NCI-H526 (cell line): ENCODE results near the gene STK26.
"Not testable (repeated sequence)": the region's sequence is repeated elsewhere in the genome, so short reads cannot be mapped to it uniquely, and the experiment has no call there.

Experiments used
- DNase-seq, 2 experiments: peaks; one replicate each; lab custom pipeline; 2025; lab: John Stamatoyannopoulos, UW

Gene STK26

DNA sequence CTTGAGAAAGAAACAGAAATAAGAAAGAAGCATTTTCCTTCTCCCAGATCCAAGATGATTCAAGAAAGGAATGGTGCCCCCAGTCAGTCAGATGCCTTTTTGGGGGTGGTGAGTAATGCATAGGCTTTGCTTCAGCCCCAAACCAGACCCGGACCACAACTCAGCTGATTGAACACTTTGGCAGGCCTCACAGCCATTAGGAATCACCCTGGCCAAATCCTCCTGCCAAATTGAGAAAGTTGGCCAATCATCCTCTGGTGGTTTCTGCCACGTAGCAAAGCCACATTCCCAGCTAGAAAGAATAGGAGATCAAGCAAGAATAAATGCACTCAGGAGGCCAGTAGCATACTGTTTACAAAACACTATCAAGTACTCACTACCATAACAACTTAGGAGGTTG lies 71.1 kb downstream of the STK26 start:
- DNase-seq = no peak

DNA sequence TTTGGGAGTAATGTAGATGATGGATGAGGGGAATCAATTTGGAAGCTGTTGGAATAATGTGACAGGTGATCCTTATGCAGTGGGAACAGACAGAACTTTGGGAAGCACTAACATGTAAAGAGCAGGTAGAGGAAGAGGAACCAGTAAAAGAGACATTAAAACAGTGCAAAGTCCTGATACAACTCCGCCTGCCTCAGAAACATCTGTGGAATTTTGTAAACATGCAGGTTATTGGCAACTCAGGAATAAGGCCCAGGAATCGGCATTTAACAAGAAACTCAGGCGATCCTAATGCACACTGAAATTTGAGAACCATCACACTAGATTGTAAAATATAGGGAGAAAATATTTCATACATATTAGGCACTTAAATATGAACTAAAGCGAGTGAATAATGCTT lies 75.6 kb downstream of the STK26 start:
- DNase-seq = not testable (repeated sequence)

DNA sequence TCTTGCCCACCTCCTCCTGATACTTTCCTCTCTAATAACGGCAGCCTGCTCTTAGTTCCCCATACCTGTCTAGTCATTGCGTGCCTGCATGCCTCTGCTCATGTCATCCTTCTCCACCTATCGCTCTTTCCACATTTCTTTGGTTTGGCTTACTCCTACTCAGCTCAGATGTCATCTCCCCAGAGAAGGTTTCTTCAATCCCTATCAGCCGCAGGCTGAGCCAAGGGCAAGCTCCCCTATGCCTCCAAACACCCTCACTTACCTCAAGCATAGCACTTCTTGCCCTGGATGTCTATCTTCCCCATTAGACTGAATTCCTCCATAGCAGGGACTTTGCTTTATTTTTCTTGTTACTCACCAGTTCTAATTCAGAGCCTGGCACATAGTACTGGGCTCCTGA lies 78.1 kb downstream of the STK26 start:
- DNase-seq = no peak

DNA sequence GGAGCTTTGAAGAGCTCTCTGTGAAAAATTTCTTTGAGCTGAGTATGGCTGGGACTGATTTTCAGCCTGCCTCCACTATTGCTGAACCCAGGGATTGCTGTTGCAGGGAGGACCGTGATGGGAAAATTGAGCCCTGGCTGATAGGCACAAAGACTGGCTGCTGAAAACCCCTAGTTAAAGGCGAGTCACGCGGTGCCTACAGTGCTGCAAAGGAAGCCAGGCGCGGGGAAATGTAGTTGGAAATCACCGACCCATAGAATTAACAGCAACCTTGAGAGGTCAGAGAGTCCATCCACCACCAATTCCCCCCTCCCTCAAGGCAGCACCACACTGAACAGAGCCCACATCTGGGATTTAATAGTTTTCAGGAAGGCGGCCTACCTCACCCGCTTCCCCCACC lies 78.7 kb downstream of the STK26 start:
- no peak for DNase-seq

DNA sequence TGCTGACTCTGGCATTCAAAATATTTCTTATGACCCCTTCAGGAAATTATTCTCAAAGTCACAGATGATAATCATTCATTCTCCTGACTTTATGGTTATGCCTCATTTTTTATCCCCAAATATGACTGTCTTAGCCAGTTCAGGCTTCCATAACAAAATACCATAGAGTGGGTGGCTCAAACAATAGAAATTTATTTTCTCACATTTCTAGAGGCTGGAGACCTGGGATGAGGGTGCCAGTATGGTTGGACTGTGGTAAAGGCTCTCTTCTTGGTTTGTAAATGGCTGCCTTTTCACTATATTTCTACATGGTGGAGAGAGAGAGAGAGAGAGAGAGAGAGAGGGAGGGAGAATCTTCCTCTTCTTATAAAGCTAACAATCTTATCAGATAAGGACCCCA lies 84.2 kb downstream of the STK26 start:
- DNase-seq = no peak

DNA sequence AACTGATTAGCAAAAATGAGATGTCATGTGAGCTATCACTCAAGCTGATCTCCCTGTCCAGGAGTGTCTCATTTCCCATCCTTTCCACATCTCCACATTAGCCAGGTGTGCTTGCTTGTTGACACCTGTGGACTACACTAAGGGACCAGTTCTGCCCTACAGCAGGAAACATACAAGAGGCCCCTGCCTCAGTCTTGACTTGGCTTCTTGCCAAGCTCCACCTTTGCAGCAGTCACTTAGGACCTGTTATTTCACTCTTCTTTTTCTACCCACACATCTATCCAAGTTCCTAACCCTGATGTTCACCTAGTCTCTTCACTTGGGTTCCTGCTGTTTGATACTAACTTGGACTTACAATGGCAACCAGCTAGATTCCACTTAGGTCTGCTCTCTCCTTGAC lies 91.5 kb downstream of the STK26 start:
- DNase-seq = no peak

DNA sequence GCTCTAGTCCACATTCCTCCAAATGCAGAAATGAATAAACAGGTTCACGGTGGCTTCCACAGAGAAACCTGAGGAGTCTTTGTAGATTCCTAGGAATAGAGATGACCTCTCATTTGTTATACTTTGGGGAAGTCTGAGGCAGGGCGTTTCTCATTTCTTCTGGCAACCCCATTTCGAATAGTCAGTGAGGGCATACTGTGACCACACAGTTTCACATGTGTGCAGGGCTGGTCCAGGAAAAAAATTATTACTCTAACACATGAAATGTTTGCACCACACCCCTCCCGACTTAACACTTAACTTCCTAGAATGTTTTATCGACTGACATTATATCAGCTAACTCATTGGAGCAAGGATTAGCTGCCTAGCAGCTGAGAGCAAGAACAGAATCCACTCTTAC lies 92.7 kb downstream of the STK26 start:
- DNase-seq = no peak

DNA sequence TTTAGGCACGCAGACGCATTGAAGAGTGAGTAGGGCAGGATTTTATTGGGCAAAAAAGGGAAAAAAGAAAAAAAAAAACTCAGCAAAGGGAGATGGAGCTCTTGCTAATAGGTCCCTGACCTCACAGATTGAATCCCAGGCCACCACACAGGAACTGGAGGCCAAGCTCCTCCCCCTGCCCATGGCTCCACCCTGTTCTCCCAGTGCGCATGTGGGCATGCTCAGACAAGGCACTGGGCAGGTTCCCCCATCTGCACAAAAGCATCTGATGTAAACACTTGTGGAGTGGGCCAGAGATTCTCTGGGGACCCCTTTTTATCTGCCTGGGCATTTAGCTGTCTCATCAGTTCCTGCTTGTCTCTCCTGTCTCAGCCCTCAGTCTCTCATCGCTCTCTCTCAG lies 95.3 kb downstream of the STK26 start:
- no peak for DNase-seq

DNA sequence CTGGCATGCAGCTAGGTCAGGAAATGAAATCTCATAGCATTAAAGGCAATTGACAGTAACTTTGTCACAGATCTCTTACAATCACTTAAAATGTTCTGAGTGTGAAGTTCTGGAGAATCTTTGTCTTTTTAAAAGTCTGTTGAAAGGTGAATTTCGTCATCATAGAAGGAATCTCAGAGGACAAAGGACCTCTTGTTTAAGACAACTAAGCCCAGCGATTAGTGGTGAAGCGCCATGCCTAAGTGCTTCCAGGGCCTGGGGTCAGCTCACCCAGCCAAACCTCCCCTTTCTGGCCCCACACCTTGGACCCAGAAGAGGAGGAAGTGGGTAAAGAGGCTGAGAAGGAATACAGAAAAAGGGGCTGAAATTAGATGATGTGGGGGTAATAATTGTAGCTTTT lies 96.2 kb downstream of the STK26 start:
- no peak for DNase-seq

DNA sequence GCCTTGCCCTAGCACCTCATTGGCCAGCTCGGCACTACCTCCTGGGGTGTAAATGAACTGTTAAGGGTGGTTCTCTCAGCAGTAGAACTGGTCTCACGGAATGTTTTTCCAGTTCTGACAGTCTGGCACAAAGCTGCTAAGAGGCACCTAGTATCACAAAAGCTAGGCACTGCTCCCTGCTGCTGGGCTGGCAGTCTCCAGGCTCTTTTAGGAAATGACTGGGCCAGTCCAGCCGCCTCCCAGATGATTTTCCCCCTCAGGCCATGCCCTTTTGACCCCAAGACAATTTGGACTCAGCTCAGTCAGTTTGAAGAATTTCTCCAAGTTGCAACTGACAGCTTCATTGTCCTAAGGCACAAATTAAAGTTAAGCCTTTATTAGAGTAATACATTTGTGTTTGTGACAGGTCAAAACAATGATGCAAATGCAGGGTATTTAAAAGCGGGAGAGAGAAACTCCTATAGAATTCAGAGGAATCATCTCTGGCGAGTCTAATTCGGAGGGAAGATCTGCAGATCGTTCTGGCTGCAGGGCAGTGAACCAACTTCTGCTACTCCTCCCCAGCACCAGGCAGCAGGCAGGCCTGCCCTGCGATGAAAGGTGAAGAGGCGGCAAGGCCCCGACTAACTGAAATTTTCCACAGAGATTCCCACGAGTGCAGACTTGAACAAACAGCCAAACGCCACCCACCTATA lies 96.9 kb downstream of the STK26 start:
- no peak for DNase-seq

DNA sequence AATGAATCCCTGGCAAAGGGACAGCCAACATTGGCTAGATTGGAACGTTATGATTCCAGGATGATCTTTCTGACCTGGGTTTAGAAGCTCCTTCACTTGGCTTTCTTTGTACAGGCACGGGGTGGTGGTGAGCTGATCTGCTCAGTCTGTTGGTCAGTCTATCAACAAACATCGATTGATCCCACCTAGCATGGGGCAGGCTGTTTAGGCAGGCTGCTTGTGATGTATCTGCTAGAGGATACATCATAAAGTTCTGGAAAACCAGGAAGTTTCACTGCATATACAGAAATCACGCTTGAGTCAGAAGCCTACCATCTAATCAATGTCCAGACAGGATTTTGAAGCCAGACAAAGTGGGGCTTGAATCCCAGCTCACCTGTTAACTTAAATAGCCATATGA lies 97.8 kb downstream of the STK26 start:
- no peak for DNase-seq
